HEK293 (cell line): ENCODE measurements around the gene KRT9.
"Not testable (repeated sequence)": the region's sequence is repeated elsewhere in the genome, so short reads cannot be mapped to it uniquely, and the experiment has no call there.

Experiments used
- CTCF ChIA-PET: fragments of 350-600 bp; formaldehyde crosslinking; extraction: SDS; loops from one replicate; lab custom pipeline; 2021; ENCODE audit warnings: antibody characterized with exemption; lab: Yijun Ruan, JAX
- POLR2A ChIA-PET: fragments of 300-600 bp; formaldehyde crosslinking; extraction: SDS; loops from one replicate; lab custom pipeline; 2020; ENCODE audit warnings: antibody characterized with exemption, inconsistent platforms; lab: Yijun Ruan, JAX
- H3K27ac ChIP-seq: fragments of 200-500 bp; sonication (Bioruptor generic); 2 replicates; pipeline ENCODE4 v1.5.1; 2014; ENCODE audit warnings: low read depth, low read length, control low read depth, inconsistent platforms; ENCODE audit errors: extremely low read depth
- H3K36me3 ChIP-seq, 2 experiments: fragments of 200-500 bp in 1 of 2; sonication (Bioruptor generic) in 1 of 2; 1 replicate in 1 of 2; 2 replicates in 1 of 2; pipeline ENCODE4 v1.5.1; 2014 to 2017; ENCODE audit warnings: inconsistent platforms in 2 of 2, low read length in 2 of 2; ENCODE audit not compliant: control insufficient read depth in 2 of 2, insufficient read depth in 1 of 2
- H3K4me1 ChIP-seq: fragments of 200-500 bp; sonication (Bioruptor generic); 2 replicates; pipeline ENCODE4 v1.5.1; 2014; ENCODE audit warnings: mild to moderate bottlenecking, low read length, inconsistent platforms; ENCODE audit not compliant: control insufficient read depth, insufficient read depth
- H3K4me3 ChIP-seq: 2 replicates; pipeline ENCODE4 v1.5.1; 2011; ENCODE audit warnings: low read depth, mild to moderate bottlenecking, control low read depth, low read length, moderate library complexity
- H3K9me3 ChIP-seq: fragments of 200-500 bp; sonication (Bioruptor generic); 2 replicates; pipeline ENCODE4 v1.5.1; 2014; ENCODE audit warnings: low read depth, low read length, inconsistent platforms; ENCODE audit not compliant: control insufficient read depth, insufficient read depth
- IKZF3 ChIP-seq: fragments of 450-650 bp; IDR thresholded peaks from 2 replicates; pipeline ENCODE4 v1.5.0; 2018; ENCODE audit warnings: missing biosample characterization, mild to moderate bottlenecking, missing genetic modification characterization, moderate library complexity
- SALL2 ChIP-seq: fragments of 450-650 bp; formaldehyde crosslinking; IDR thresholded peaks from 2 replicates; pipeline ENCODE4 v1.5.0; 2017; ENCODE audit warnings: missing biosample characterization, mild to moderate bottlenecking, missing genetic modification characterization, borderline replicate concordance
- SP2 ChIP-seq: fragments of 450-650 bp; formaldehyde crosslinking; IDR thresholded peaks from 2 replicates; pipeline ENCODE4 v1.5.1; 2016; ENCODE audit warnings: missing biosample characterization, missing genetic modification characterization
- ZBTB6 ChIP-seq: fragments of 450-650 bp; formaldehyde crosslinking; IDR thresholded peaks from 2 replicates; pipeline ENCODE4 v1.5.1; 2017; ENCODE audit warnings: missing biosample characterization, missing genetic modification characterization
- ZNF2 ChIP-seq: fragments of 450-650 bp; formaldehyde crosslinking; IDR thresholded peaks from 2 replicates; pipeline ENCODE4 v1.5.1; 2016; ENCODE audit warnings: missing biosample characterization, missing genetic modification characterization
- ZNF362 ChIP-seq: fragments of 450-650 bp; formaldehyde crosslinking; IDR thresholded peaks from 2 replicates; pipeline ENCODE4 v1.5.1; 2016; ENCODE audit warnings: missing biosample characterization, missing genetic modification characterization
- ZNF398 ChIP-seq: fragments of 450-650 bp; formaldehyde crosslinking; IDR thresholded peaks from 2 replicates; pipeline ENCODE4 v1.5.1; 2017; ENCODE audit warnings: missing biosample characterization, missing genetic modification characterization
- ZNF544 ChIP-seq: fragments of 450-650 bp; formaldehyde crosslinking; IDR thresholded peaks from 2 replicates; pipeline ENCODE4 v1.5.0; 2017; ENCODE audit warnings: missing biosample characterization, missing genetic modification characterization
- ZNF585B ChIP-seq: fragments of 450-650 bp; formaldehyde crosslinking; IDR thresholded peaks from 2 replicates; pipeline ENCODE4 v1.5.1; 2016; ENCODE audit warnings: missing biosample characterization, missing genetic modification characterization
- ZNF629 ChIP-seq: fragments of 450-650 bp; formaldehyde crosslinking; IDR thresholded peaks from 2 replicates; pipeline ENCODE4 v1.5.1; 2017; ENCODE audit warnings: missing biosample characterization, missing genetic modification characterization
- ZSCAN30 ChIP-seq: fragments of 450-650 bp; IDR thresholded peaks from 2 replicates; pipeline ENCODE4 v1.5.1; 2018; ENCODE audit warnings: missing biosample characterization, mild to moderate bottlenecking, missing genetic modification characterization, moderate library complexity
- ZSCAN5A ChIP-seq: fragments of 450-650 bp; formaldehyde crosslinking; IDR thresholded peaks from 2 replicates; pipeline ENCODE4 v1.5.1; 2016; ENCODE audit warnings: missing biosample characterization, missing genetic modification characterization
- TF ChIP-seq, protein P1 (sequence below): fragments of 450-650 bp; formaldehyde crosslinking; IDR thresholded peaks from 2 replicates; pipeline ENCODE4 v1.5.1; 2016; ENCODE audit warnings: missing biosample characterization, missing genetic modification characterization

The KRT9 gene

GRCh38 chr17:41617698-41618097 lies 45.8 kb upstream of the KRT9 start:
- H3K36me3 ChIP-seq = no peaks in the 10 kb centered on the region
- H3K27ac ChIP-seq = no peak overlapping the region
- CTCF ChIA-PET = interaction anchor here (0.5 kb wide), 1 partner anchor 9 kb away, joined by 3 read pairs; no protein-coding TSS in a partner anchor
- H3K4me3 ChIP-seq = no peak overlapping the region
- H3K9me3 ChIP-seq = no peaks in the 10 kb centered on the region
- POLR2A ChIA-PET = interaction anchor here (1.5 kb wide), 1 partner anchor 31 kb away, joined by 3 read pairs; no protein-coding TSS in a partner anchor
- TF ChIP-seq, protein P1, sequence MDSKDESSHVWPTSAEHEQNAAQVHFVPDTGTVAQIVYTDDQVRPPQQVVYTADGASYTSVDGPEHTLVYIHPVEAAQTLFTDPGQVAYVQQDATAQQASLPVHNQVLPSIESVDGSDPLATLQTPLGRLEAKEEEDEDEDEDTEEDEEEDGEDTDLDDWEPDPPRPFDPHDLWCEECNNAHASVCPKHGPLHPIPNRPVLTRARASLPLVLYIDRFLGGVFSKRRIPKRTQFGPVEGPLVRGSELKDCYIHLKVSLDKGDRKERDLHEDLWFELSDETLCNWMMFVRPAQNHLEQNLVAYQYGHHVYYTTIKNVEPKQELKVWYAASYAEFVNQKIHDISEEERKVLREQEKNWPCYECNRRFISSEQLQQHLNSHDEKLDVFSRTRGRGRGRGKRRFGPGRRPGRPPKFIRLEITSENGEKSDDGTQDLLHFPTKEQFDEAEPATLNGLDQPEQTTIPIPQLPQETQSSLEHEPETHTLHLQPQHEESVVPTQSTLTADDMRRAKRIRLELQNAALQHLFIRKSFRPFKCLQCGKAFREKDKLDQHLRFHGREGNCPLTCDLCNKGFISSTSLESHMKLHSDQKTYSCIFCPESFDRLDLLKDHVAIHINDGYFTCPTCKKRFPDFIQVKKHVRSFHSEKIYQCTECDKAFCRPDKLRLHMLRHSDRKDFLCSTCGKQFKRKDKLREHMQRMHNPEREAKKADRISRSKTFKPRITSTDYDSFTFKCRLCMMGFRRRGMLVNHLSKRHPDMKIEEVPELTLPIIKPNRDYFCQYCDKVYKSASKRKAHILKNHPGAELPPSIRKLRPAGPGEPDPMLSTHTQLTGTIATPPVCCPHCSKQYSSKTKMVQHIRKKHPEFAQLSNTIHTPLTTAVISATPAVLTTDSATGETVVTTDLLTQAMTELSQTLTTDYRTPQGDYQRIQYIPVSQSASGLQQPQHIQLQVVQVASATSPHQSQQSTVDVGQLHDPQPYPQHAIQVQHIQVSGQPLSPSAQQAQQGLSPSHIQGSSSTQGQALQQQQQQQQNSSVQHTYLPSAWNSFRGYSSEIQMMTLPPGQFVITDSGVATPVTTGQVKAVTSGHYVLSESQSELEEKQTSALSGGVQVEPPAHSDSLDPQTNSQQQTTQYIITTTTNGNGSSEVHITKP (tag by site-specific recombination) = peak; percentile 34; the same call in 1 of the 2 replicates
- no peak for TF ChIP-seq ZNF398 (tag by site-specific recombination)
- no peaks in the 10 kb centered on the region for H3K4me1 ChIP-seq

DNA sequence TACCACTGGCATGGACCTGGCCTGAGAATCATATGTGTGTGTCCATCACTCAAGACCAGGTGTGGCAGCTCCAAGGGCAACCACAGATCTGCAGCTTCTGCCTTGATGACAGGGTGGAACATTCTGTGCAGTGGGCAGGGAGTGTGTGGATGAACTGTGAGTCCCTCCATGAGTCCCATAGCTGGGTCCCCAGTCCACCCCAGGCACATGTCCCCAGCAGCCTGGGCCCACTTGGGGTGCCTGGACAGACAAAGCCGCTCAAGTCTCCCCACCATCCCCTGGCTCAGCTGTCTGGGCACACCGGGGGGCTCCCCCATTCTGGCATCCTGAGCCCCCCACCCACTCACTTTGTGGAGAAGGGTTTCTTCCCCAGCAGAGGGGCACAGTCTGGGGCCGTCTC lies 45.3 kb upstream of the KRT9 start:
- no peak overlapping the region for H3K4me3 ChIP-seq
- TF ChIP-seq ZNF2 (tag by site-specific recombination) = no peak
- TF ChIP-seq ZNF585B (tag by site-specific recombination) = no peak
- TF ChIP-seq ZNF362 (tag by site-specific recombination) = no peak
- TF ChIP-seq ZBTB6 (tag by site-specific recombination) = no peak
- TF ChIP-seq ZNF629 (tag by site-specific recombination) = no peak
- no peak for TF ChIP-seq ZSCAN30 (tag by site-specific recombination)
- no peak for TF ChIP-seq SALL2
- TF ChIP-seq SP2 (tag by site-specific recombination) = no peak
- TF ChIP-seq ZNF544 (tag by site-specific recombination) = no peak
- TF ChIP-seq IKZF3 = no peak
- no peak for TF ChIP-seq ZSCAN5A (tag by site-specific recombination)
- H3K4me1 ChIP-seq = no peaks in the 10 kb centered on the region
- no peaks in the 10 kb centered on the region for H3K9me3 ChIP-seq
- H3K27ac ChIP-seq = no peak overlapping the region
- CTCF ChIA-PET = interaction anchor here (0.6 to 1.6 kb wide), 3 partner anchors 51 to 822 kb away, joined by 3 to 9 read pairs (median 3); no protein-coding TSS in a partner anchor
- no peaks in the 10 kb centered on the region for H3K36me3 ChIP-seq
- POLR2A ChIA-PET = interaction anchor here (1.5 kb wide), 1 partner anchor 32 kb away, joined by 3 read pairs; no protein-coding TSS in a partner anchor

DNA sequence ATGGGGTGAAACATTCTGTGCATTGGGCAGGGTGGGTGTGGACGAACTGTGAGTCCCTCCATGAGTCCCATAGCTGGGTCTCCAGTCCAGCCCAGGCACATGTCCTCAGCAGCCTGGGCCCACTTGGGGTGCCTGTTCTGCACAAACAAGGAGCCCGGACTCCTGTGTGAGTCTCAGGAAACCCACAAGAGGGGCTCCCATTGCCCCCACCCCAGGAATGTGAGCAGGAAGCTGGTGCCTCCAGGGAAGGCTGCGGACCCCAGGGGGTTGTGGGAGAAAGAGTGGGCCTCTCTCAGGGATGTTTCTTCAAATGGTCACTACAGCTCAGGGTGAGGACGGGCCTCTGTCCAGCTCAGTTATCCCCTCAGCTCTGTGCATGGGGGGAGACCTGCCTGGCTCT lies 44.6 kb upstream of the KRT9 start:
- H3K27ac ChIP-seq, H3K36me3 ChIP-seq, H3K4me1 ChIP-seq, H3K4me3 ChIP-seq, H3K9me3 ChIP-seq: not testable (repeated sequence)
- ChIA-PET POLR2A (interaction anchor here (1.5 kb wide), 1 partner anchor 32 kb away, joined by 3 read pairs; no protein-coding TSS in a partner anchor), CTCF (interaction anchor here (0.6 to 1.6 kb wide), 4 partner anchors 10 to 821 kb away, joined by 3 to 9 read pairs (median 4); no protein-coding TSS in a partner anchor)
